ENCODE results near the gene DND1.

DNA sequence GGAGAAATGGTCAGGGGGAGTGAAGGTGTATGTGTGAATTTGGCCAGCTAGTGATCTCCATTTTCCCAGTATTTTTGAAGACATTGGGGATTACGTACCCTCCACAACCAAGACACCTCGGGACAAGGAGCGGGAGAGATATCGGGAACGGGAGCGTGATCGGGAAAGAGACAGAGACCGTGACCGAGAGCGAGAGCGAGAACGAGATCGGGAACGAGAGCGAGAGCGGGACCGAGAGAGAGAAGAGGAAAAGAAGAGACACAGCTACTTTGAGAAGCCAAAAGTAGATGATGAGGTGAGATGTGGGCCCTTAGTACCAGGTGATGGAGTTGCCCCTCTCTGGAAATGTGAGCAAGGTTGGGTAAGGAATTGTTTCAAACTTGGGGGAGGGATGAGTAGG, 14.5 kb downstream of the DND1 start:
- TF ChIP-seq, protein P1, sequence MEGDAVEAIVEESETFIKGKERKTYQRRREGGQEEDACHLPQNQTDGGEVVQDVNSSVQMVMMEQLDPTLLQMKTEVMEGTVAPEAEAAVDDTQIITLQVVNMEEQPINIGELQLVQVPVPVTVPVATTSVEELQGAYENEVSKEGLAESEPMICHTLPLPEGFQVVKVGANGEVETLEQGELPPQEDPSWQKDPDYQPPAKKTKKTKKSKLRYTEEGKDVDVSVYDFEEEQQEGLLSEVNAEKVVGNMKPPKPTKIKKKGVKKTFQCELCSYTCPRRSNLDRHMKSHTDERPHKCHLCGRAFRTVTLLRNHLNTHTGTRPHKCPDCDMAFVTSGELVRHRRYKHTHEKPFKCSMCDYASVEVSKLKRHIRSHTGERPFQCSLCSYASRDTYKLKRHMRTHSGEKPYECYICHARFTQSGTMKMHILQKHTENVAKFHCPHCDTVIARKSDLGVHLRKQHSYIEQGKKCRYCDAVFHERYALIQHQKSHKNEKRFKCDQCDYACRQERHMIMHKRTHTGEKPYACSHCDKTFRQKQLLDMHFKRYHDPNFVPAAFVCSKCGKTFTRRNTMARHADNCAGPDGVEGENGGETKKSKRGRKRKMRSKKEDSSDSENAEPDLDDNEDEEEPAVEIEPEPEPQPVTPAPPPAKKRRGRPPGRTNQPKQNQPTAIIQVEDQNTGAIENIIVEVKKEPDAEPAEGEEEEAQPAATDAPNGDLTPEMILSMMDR (IDR thresholded peaks at IDR 0.05; ENCODE audit: insufficient read depth, low read depth, low read length): no peak
- no peak for TF ChIP-seq EZH2 (IDR thresholded peaks at IDR 0.05; ENCODE audit: insufficient read depth, low read length)
